ENCODE measurements around the gene RAB12.
A peak's percentile ranks its signal among the peaks of the same experiment; 100 is the strongest.

The RAB12 gene

DNA sequence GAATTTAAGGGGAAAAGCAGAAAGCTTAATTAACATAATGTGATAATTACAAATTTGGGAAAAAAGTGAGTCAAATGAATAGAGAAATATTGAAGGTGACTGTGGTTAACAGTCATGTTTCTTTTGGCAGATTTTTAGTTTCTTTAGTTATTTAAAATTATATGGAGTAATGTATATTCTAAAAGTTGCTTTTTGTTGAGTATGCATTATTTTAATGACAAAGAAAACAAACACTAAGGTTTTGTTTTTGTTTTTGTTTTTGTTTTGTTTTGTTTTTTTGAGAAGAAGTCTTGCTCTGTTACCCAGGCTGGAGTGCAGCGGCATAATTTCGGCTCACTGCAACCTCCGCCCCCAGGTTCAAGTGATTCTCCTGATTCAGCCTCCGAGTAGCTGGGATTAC is 65.8 kb downstream of the RAB12 start:
- in situ Hi-C loops (cut with HindIII; ENCODE audit: low sequenced_read_pairs) = no loop called here
- TF ChIP-seq, protein P1, sequence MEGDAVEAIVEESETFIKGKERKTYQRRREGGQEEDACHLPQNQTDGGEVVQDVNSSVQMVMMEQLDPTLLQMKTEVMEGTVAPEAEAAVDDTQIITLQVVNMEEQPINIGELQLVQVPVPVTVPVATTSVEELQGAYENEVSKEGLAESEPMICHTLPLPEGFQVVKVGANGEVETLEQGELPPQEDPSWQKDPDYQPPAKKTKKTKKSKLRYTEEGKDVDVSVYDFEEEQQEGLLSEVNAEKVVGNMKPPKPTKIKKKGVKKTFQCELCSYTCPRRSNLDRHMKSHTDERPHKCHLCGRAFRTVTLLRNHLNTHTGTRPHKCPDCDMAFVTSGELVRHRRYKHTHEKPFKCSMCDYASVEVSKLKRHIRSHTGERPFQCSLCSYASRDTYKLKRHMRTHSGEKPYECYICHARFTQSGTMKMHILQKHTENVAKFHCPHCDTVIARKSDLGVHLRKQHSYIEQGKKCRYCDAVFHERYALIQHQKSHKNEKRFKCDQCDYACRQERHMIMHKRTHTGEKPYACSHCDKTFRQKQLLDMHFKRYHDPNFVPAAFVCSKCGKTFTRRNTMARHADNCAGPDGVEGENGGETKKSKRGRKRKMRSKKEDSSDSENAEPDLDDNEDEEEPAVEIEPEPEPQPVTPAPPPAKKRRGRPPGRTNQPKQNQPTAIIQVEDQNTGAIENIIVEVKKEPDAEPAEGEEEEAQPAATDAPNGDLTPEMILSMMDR (IDR thresholded peaks at IDR 0.05; ENCODE audit: low read depth, low read length, missing control alignments) = no peak
- no peak for DNase-seq (ENCODE audit: low read depth)
- no peak overlapping the region for H3K4me3 ChIP-seq (ENCODE audit: low read depth, low read length)

DNA sequence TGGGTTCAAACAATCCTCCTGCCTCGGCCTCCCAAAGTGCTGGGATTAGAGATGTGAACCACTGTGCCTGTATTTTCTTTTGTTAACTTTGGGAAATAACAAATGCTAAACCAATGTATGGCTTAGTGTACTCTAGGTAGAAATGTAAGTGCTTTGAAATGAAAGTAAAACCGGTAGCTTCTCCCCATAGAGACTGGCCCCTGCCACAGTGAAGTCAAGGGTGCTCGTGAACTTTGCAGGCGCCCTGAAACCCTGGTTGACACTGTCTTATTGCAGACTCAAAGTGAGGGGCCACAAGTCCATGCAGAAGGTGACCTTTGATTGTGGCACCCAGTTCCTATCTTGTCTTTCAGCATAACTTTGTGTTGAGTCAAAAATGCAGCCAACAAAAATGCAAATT is 72.0 kb downstream of the RAB12 start:
- TF ChIP-seq, protein P1 (IDR thresholded peaks at IDR 0.05; ENCODE audit: low read depth, low read length, missing control alignments) = no peak
- H3K4me3 ChIP-seq (ENCODE audit: low read depth, low read length) = no peak overlapping the region
- DNase-seq (ENCODE audit: low read depth) = no peak
- in situ Hi-C loops (cut with HindIII; ENCODE audit: low sequenced_read_pairs) = no loop called here

DNA sequence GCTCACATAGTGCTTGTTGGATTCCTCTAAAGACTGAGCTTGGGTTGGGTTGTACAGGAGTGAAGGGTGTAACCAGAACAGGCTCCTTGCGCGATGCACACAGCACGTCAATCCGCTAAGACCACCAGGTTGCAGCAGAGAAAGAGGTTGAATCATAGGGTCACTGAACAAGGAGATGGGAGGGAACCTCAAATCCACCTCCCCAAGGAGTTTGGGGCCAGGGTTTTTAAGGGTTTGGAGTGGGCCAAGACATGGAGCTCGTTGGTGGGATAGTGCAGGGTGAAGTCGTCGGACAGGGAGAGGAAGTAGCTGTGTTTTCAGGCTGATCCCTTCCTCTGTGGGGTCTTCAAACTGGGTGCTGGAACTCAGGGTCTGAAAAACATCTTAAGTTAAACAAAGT is 75.3 kb downstream of the RAB12 start:
- no peak for DNase-seq (ENCODE audit: low read depth)
- in situ Hi-C loops (cut with HindIII; ENCODE audit: low sequenced_read_pairs) = no loop called here
- TF ChIP-seq, protein P1 (IDR thresholded peaks at IDR 0.05; ENCODE audit: low read depth, low read length, missing control alignments) = no peak
- no peak overlapping the region for H3K4me3 ChIP-seq (ENCODE audit: low read depth, low read length)

DNA sequence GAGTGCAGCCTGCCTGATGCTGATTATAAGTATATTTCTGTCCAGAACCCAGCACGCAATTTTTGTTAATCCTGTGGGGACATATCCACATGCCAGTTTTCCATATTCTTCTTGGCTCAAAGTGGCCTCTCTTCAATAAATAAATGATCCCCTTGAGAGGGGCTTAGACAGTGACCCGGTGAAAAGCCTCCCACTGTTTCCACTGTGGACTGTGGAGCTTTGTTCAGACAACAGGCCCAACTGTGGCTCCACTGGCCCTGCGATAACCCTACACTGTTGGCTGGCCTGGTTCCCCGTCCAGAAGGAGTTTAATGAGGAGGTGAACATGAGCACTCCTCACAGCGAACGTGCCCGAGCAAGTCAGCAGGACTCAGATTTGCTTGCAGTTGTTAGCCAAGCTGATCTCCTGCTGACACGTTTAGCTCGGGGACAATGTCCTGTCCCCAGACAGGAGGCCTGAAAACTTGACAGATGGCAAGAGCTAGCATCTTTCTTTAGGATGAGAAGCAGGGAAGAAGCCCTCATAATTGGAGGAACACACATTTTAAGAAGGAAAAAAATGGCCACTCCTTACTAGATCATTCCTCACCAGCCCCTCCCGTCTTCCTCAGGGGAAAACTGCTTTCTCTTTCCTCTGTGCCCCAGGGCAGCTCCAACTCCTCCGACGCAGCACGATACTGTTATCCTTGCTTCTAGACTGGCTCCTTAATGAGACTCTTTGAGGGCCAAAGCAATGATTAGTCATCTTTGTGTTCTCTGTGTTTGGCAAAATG is 76.1 kb downstream of the RAB12 start:
- TF ChIP-seq, protein P1 (IDR thresholded peaks at IDR 0.05; ENCODE audit: low read depth, low read length, missing control alignments) = no peak
- peak; percentile 59 for DNase-seq (ENCODE audit: low read depth)
- no peak overlapping the region for H3K4me3 ChIP-seq (ENCODE audit: low read depth, low read length)
- in situ Hi-C loops (cut with HindIII; ENCODE audit: low sequenced_read_pairs) = no loop called here

DNA sequence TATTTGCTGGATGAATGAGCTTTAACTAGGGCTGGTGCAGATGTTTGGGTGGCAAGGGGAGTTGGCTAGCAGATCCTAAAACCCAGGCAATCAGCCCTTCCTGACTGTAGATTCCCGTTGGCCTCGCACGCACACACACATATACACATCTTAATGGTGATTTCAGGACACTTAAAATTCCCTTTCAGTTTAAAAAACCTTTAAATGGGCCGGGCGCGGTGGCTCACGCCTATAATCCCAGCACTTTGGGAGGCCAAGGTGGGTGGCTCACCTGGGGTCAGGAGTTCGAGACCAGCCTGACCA is 76.6 kb downstream of the RAB12 start:
- DNase-seq (ENCODE audit: low read depth) = no peak
- TF ChIP-seq, protein P1 (IDR thresholded peaks at IDR 0.05; ENCODE audit: low read depth, low read length, missing control alignments) = no peak
- in situ Hi-C loops (cut with HindIII; ENCODE audit: low sequenced_read_pairs) = no loop called here
- no peak overlapping the region for H3K4me3 ChIP-seq (ENCODE audit: low read depth, low read length)

DNA sequence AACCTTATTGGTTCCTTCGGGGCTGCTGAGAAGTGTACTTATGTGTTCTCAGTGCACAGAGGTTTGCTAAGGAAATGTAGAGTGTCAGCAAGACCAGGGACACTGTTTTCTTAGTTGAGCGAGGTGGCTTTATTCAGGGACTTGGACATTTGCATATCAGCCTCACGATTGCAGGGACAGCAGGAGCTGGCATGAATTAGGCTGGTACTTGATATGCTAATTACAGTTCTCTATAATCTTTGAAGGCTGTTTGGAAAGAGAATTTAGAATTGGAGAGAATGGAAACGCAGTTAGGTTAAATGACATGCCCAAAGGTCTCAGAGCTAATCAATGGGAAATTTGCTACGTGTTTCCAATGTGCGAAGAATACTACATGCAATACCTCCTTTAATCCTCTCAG is 77.4 kb downstream of the RAB12 start:
- in situ Hi-C loops (cut with HindIII; ENCODE audit: low sequenced_read_pairs) = no loop called here
- no peak for DNase-seq (ENCODE audit: low read depth)
- TF ChIP-seq, protein P1 (IDR thresholded peaks at IDR 0.05; ENCODE audit: low read depth, low read length, missing control alignments) = no peak
- no peak overlapping the region for H3K4me3 ChIP-seq (ENCODE audit: low read depth, low read length)

All from astrocyte of the cerebellum (primary cell).